GM23338 (cell line): ENCODE measurements around the gene PRKCQ.

Experiments
- CTCF ChIP-seq, 2 experiments: fragments of 200-600 bp in 1 of 2; sonication (generic) in 1 of 2; conservative IDR thresholded peaks; 2 replicates each; pipeline versions ENCODE4 v1.5.1 to v1.6.1; 2016 to 2017; ENCODE audit warnings: antibody characterized with exemption in 2 of 2, low read depth in 2 of 2, mild to moderate bottlenecking in 2 of 2, moderate library complexity in 1 of 2
- EZH2 ChIP-seq: fragments of 200-600 bp; sonication (generic); IDR thresholded peaks from one replicate; pipeline ENCODE4 v1.8.0; 2017; ENCODE audit warnings: antibody characterized with exemption, mild to moderate bottlenecking, low read depth; ENCODE audit not compliant: unreplicated experiment
- POLR2AphosphoS5 ChIP-seq: IDR thresholded peaks from 2 replicates; pipeline ENCODE4 v1.6.1; 2016; ENCODE audit warnings: antibody characterized with exemption, low read depth
- REST ChIP-seq: IDR thresholded peaks from one replicate; pipeline ENCODE4 v1.6.1; 2018; ENCODE audit warnings: antibody characterized with exemption; ENCODE audit not compliant: unreplicated experiment

GRCh38 chr10:6384031-6384430 is 196.0 kb downstream of the PRKCQ start:
- TF ChIP-seq POLR2AphosphoS5 = no peak
- no peak for TF ChIP-seq EZH2
- TF ChIP-seq REST = no peak
- TF ChIP-seq CTCF (conservative IDR thresholded peaks at IDR 0.05; ENCODE audit: low read depth in 2 of 2) = no peak
